Fibroblast of villous mesenchyme (primary cell): ENCODE results near the gene PTPRN2. TPM values are rescaled to one million over a fixed set of nuclear protein-coding genes. Genes with fewer than 3 reads are reported as not detected.

Experiments
- DNase-seq: peaks from one replicate; pipeline ENCODE4 v3.0.0-alpha.2; 2010; ENCODE audit warnings: low read depth
- H3K4me3 ChIP-seq: 2 replicates; pipeline ENCODE4 v1.5.1; 2011; ENCODE audit warnings: low read depth, mild to moderate bottlenecking, low read length
- total RNA-seq: library from RNA; depleted of rRNA; stranded (reverse); fragments of >200 nt; gene quantifications from 2 replicates; pipeline ENCODE4 v1.2.3, GENCODE V29; 2012
- TF ChIP-seq, protein P1 (sequence below): IDR thresholded peaks from 2 replicates; pipeline ENCODE4 v1.5.1; 2012; ENCODE audit warnings: low read depth, mild to moderate bottlenecking, low read length; ENCODE audit not compliant: insufficient read depth

Gene PTPRN2
- total RNA-seq, 1 donor, result not detected

DNA sequence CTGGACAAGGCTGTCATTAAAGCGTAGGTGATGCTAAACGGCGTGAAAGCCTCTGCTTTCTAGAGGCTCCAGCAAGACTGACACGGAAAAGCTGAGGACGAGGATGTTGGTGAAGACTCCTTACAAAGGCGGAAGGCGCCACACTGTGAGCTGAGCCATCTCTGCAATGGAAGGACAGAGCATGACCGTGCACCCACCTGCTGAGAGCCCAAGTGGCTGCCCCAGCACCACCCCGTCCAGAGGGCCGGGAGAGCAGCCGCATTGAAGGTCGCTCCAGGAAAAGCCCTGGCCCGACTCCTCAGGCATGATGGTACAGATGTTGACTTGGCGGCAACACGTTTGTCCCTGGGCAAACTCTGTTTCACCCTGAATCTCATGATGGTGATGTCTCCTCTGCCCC lies 758.1 kb downstream of the PTPRN2 start:
- TF ChIP-seq, protein P1, sequence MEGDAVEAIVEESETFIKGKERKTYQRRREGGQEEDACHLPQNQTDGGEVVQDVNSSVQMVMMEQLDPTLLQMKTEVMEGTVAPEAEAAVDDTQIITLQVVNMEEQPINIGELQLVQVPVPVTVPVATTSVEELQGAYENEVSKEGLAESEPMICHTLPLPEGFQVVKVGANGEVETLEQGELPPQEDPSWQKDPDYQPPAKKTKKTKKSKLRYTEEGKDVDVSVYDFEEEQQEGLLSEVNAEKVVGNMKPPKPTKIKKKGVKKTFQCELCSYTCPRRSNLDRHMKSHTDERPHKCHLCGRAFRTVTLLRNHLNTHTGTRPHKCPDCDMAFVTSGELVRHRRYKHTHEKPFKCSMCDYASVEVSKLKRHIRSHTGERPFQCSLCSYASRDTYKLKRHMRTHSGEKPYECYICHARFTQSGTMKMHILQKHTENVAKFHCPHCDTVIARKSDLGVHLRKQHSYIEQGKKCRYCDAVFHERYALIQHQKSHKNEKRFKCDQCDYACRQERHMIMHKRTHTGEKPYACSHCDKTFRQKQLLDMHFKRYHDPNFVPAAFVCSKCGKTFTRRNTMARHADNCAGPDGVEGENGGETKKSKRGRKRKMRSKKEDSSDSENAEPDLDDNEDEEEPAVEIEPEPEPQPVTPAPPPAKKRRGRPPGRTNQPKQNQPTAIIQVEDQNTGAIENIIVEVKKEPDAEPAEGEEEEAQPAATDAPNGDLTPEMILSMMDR, result no peak
- DNase-seq, result no peak
- no peak overlapping the region for H3K4me3 ChIP-seq

DNA sequence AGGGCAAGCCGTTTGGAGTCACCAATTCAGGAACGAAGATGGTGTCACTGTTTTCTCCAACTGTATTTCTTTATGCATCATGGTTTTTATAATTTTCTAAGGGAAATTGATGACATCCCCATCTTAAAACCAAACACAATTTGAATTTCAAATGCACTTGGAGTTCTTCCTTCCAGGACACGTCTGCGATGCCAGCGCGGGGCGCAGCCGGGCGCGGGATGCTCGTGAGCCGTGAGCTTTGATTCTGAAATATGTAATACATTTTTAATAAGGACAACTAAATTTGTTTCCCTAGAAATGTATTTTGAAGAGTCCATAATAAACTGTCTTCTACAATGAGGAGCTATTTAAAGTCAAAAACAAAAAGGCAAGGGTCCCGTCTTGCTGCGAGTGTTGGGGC lies 758.7 kb downstream of the PTPRN2 start:
- no peak overlapping the region for H3K4me3 ChIP-seq
- DNase-seq, result no peak
- TF ChIP-seq, protein P1, result no peak

DNA sequence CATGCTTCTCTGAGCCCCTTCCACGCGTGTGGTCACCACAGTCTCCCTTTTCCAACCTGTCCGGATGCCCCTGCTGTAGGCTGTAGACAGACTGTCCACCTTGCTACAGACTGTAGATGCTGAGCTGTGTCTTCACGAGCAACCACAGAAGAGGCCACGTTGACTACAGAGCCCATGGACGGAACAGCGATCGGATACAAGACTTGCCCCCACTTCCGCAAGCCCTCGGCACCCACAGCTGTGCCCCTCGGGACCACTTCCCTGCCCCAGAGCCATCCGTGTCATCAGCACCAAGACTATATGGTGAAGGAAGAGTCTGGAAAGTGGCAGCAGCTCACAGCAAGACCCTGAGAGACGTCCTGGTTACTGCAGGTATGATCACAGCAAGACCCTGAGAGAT lies 759.4 kb downstream of the PTPRN2 start:
- DNase-seq, result no peak
- no peak overlapping the region for H3K4me3 ChIP-seq
- TF ChIP-seq, protein P1, result no peak

DNA sequence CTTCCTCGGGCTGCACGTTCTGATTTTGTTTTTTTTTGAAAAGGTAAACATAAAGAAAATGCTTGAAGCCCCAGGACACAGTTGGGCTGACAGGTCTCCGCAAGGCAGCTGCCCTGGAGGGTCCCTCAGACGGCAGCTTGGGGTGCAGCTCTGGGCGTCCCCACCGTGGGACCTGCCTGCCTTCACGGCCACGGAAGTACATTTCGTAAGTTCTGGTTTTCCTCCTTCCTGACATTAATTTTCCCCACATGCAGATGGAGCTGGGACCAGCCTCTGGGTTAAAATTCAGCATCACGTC lies 759.8 kb downstream of the PTPRN2 start:
- TF ChIP-seq, protein P1, result no peak
- no peak for DNase-seq
- no peak overlapping the region for H3K4me3 ChIP-seq

DNA sequence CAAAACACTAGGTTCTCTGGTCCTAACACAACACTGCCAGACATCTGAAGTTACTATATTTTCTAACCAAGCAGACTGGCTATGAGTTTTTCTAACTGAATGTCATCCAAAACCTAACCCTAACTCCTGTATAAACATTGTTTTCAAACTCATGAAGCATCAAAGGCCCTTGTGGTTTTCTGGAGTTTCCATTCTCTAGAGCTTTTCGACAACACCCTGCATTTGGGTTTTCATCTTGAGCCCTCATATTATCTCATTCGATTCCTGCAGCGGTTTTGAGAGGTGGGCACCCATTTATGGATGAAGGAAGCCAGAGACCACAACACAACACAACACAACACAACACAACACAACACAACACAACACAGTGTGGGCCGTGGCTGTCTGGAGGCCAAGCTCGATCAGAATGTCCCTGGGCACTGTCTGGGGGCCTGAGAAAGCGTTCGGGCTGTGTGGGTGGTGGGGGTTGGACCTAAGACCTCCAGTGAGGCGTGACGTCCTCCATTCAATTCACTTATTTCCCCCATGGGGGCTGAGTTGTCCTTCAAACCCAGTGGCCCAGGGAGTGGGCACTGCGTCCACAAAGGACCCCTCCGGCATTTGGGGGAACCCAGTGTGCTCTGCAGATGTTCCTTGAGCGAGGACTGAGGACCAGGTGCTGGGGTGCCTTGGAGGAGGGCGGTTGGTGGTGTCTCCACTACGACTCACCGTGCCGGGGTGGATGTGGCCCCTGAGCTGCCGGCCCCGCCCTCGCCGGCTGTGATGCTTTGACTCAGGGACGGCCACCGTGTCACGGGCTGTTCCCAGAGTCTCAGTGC lies 760.4 kb downstream of the PTPRN2 start:
- TF ChIP-seq, protein P1, result no peak
- DNase-seq, result no peak
- H3K4me3 ChIP-seq, result no peak overlapping the region

DNA sequence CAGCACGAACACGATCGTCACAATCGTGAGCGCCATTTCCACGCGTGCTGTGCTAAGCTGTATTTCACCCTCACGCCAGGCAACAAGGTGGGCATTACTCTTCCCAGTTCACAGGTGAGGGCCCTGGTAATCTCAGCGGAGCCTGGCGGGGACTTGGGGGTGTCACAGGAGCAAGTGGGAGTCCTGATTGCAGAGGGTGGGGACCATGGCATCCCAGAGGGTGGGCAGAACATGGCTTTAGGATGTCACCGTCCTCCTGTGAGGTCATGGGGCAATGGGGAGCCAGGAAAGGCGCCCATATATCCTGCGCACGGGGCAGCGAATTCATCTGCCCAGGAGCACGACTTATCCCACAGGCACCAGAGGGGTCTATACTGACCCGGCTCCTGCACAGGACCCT lies 761.1 kb downstream of the PTPRN2 start:
- H3K4me3 ChIP-seq, result no peak overlapping the region
- TF ChIP-seq, protein P1, result no peak
- DNase-seq, result no peak

DNA sequence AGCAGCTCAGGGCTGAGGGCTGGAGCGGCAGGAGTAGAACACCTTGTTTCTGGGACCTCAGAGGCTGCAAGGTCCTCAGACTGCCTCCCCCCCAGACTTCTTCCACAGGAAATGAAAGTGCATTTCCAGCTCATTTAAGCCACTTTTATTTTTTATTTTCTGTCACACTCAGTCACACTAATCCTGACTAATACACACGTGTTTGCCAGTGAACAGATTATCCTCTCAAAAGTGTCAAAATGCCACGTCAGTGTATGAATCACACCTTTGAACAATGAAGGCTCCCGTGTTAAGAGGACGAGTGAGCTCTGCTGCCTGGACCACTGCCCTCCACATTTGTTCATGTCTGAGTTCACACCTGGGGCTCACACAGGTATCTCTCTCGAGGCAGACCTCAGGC lies 762.3 kb downstream of the PTPRN2 start:
- DNase-seq, result no peak
- no peak overlapping the region for H3K4me3 ChIP-seq
- TF ChIP-seq, protein P1, result no peak
